ENCODE measurements around the gene CELSR3. TPM values are rescaled to one million over a fixed set of nuclear protein-coding genes. Genes with fewer than 3 reads are reported as not detected.

Gene CELSR3
- 1 to 10 TPM; 7.2 to 8.0 TPM for total RNA-seq

GRCh38 chr3:48662753-48663488 is at the start of gene CELSR3:
CELSR3 (minus strand) TSS chr3:48662886; CDS start chr3:48662634, 252 bp downstream.
- Mint-ChIP-seq H3K9me3 (no peaks in the 10 kb centered on the region), H3K4me3 (peak within 1 kb of the TSS; percentile 81), H3K27me3 (peaks cover 4% of the 10 kb centered on the region), H3K4me1 (peaks cover 23% of the 10 kb centered on the region), H3K27ac (peak within 1 kb of the TSS; percentile 78), H3K36me3 (ENCODE audit: low read depth) (peaks cover 6% of the 10 kb centered on the region)
- CTCF ChIA-PET = interaction anchor here (0.8 to 3.5 kb wide), 5 partner anchors 22 to 53 kb away, joined by 3 to 19 read pairs (median 4); partner anchors contain the start of genes NCKIPSD, SLC26A6 and UQCRC1
- peak; percentile 83 for DNase-seq
- POLR2A ChIA-PET = interaction anchor here (0.7 to 2.8 kb wide), 13 partner anchors 12 to 475 kb away, joined by 3 to 25 read pairs (median 3); partner anchors contain the start of genes CDC25A, IP6K2, PFKFB4 and QRICH1

GRCh38 chr3:48711727-48712126 is 49.0 kb upstream of the CELSR3 start:
- no peak for DNase-seq
- POLR2A ChIA-PET = interaction anchor here (1.2 kb wide), 1 partner anchor 19 kb away, joined by 3 read pairs; no protein-coding TSS in a partner anchor
- Mint-ChIP-seq H3K4me1 (peaks cover 49% of the 10 kb centered on the region), H3K36me3 (ENCODE audit: low read depth) (peaks cover 62% of the 10 kb centered on the region), H3K9me3 (no peaks in the 10 kb centered on the region), H3K27me3 (no peaks in the 10 kb centered on the region), H3K27ac (no peak overlapping the region), H3K4me3 (no peak overlapping the region)
- CTCF ChIA-PET = interaction anchor here (1.5 kb wide), 1 partner anchor 28 kb away, joined by 4 read pairs; no protein-coding TSS in a partner anchor

- H3K27me3 Mint-ChIP-seq = no peaks in the 10 kb centered on the region
- peaks cover 48% of the 10 kb centered on the region for H3K36me3 Mint-ChIP-seq (ENCODE audit: low read depth)
- peak overlapping the region; percentile 35 for H3K27ac Mint-ChIP-seq
Measured at GRCh38 chr3:48709051-48709461, 46.4 kb upstream of the CELSR3 start.

GRCh38 chr3:48708481-48708889 is 45.8 kb upstream of the CELSR3 start:
- no peak for DNase-seq
- CTCF ChIA-PET = interaction anchor here (1.1 kb wide), 1 partner anchor 31 kb away, joined by 4 read pairs; no protein-coding TSS in a partner anchor
- no peak overlapping the region for H3K4me3 Mint-ChIP-seq
- peaks cover 24% of the 10 kb centered on the region for H3K4me1 Mint-ChIP-seq
- H3K27ac Mint-ChIP-seq = no peak overlapping the region
- H3K36me3 Mint-ChIP-seq (ENCODE audit: low read depth) = peaks cover 48% of the 10 kb centered on the region
- no peaks in the 10 kb centered on the region for H3K9me3 Mint-ChIP-seq
- H3K27me3 Mint-ChIP-seq = no peaks in the 10 kb centered on the region
- POLR2A ChIA-PET = interaction anchor here (1.3 kb wide), 1 partner anchor 9 kb away, joined by 5 read pairs; the partner anchor contains the start of gene IP6K2

More at GRCh38 chr3:48709051-48709461, 46.4 kb upstream of the CELSR3 start:
- POLR2A ChIA-PET = no interaction called here
- Mint-ChIP-seq H3K9me3 (no peaks in the 10 kb centered on the region), H3K4me3 (no peak overlapping the region), H3K4me1 (peaks cover 27% of the 10 kb centered on the region)
- CTCF ChIA-PET = interaction anchor here (1.1 kb wide), 1 partner anchor 31 kb away, joined by 4 read pairs; no protein-coding TSS in a partner anchor
- DNase-seq = no peak

DNA sequence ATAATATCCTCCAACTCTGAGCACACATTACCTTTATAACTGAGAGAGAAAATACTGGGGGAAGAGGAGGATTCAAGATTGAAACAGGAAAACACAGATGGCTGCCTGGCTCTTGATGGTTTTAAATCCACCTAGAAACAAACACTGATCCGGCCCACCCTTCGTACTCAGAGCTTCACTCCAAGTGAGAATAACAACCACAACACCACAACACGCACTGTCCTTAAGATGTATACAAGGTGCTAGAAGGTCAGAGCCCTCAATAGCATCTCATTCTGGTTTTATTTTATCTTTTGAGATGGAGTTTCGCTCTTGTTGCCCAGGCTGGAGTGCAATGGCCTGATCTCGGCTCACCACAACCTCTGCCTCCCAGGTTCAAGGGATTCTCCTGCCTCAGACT is 44.5 kb upstream of the CELSR3 start:
- H3K4me3 Mint-ChIP-seq = no peak overlapping the region
- H3K9me3 Mint-ChIP-seq = no peaks in the 10 kb centered on the region
- POLR2A ChIA-PET = interaction anchor here (1.4 kb wide), 1 partner anchor 10 kb away, joined by 3 read pairs; no protein-coding TSS in a partner anchor
- H3K27me3 Mint-ChIP-seq = no peaks in the 10 kb centered on the region
- no peak for DNase-seq
- no peak overlapping the region for H3K27ac Mint-ChIP-seq
- CTCF ChIA-PET = interaction anchor here (1.2 to 2.5 kb wide), 3 partner anchors 21 to 32 kb away, joined by 3 to 11 read pairs (median 3); partner anchors contain the start of gene NCKIPSD
- H3K36me3 Mint-ChIP-seq (ENCODE audit: low read depth) = peaks cover 51% of the 10 kb centered on the region
- peaks cover 27% of the 10 kb centered on the region for H3K4me1 Mint-ChIP-seq

DNA sequence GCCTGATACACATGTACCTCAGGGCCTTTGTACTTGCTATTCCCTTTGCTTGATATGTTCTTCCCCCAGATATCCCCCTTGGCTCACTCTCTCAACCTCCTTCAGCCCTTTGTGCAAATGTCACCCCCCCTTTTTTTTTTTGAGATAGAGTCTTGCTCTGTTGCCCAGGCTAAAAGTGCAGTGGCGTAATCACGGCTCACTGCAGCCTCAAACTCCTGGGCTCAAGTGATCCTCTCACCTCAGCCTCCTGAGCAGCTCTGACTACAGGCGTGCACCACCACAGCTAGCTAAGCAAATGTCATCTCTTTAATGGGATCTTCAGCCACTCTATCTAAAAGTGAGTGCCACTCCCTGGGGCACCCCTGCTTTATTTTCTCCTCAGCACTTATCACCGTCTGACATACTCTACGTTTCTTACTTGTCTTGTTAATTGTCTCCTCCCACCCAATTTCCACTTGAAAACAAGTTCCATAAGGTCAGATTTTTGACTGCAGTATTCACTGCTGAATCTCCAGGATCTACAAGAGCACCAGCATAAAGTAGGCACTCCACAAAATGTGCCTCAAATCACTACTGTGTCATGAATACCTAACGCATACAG is 39.7 kb upstream of the CELSR3 start:
- H3K27ac Mint-ChIP-seq = no peak overlapping the region
- ChIA-PET CTCF (no interaction called here), POLR2A (no interaction called here)
- H3K36me3 Mint-ChIP-seq (ENCODE audit: low read depth) = peaks cover 39% of the 10 kb centered on the region
- no peaks in the 10 kb centered on the region for H3K9me3 Mint-ChIP-seq
- no peak for DNase-seq
- peaks cover 7% of the 10 kb centered on the region for H3K4me1 Mint-ChIP-seq
- H3K27me3 Mint-ChIP-seq = no peaks in the 10 kb centered on the region
- no peak overlapping the region for H3K4me3 Mint-ChIP-seq

GRCh38 chr3:48700731-48701405 is 38.2 kb upstream of the CELSR3 start:
- Mint-ChIP-seq H3K27me3 (no peaks in the 10 kb centered on the region), H3K36me3 (ENCODE audit: low read depth) (peaks cover 35% of the 10 kb centered on the region), H3K27ac (no peak overlapping the region), H3K4me3 (no peak overlapping the region), H3K4me1 (peaks cover 11% of the 10 kb centered on the region), H3K9me3 (no peaks in the 10 kb centered on the region)
- no peak for DNase-seq
- ChIA-PET CTCF (no interaction called here), POLR2A (interaction anchor here (0.6 kb wide), 1 partner anchor 170 kb away, joined by 3 read pairs; no protein-coding TSS in a partner anchor)

DNA sequence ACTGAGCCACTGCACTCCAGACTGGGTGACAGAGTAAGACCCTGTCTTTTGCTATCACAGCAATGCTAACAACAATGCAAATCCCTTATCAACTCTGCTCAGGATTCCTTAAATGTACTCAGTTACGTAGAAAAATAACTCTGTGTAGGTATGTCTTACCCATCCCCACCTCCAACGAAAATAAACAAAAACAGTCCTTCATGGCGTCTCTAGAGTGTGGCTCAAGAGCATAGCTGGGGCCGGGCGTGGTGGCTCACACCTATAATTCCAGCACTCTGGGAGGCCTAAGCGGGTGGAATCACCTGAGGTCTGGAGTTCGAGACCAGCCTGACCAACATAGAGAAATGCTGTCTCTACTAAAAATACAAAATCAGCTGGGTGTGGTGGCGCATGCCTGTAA is 36.2 kb upstream of the CELSR3 start:
- POLR2A ChIA-PET = interaction anchor here (1.6 kb wide), 1 partner anchor 21 kb away, joined by 4 read pairs; no protein-coding TSS in a partner anchor
- peaks cover 11% of the 10 kb centered on the region for H3K4me1 Mint-ChIP-seq
- no peaks in the 10 kb centered on the region for H3K9me3 Mint-ChIP-seq
- DNase-seq = no peak
- H3K36me3 Mint-ChIP-seq (ENCODE audit: low read depth) = peaks cover 38% of the 10 kb centered on the region
- H3K27ac Mint-ChIP-seq = no peak overlapping the region
- no peaks in the 10 kb centered on the region for H3K27me3 Mint-ChIP-seq
- CTCF ChIA-PET = interaction anchor here (1.0 kb wide), 1 partner anchor 36 kb away, joined by 3 read pairs; the partner anchor contains the start of gene CELSR3
- no peak overlapping the region for H3K4me3 Mint-ChIP-seq

GRCh38 chr3:48697952-48698351 is 35.3 kb upstream of the CELSR3 start:
- POLR2A ChIA-PET = interaction anchor here (1.0 to 1.6 kb wide), 2 partner anchors 10 to 22 kb away, joined by 3 to 4 read pairs; no protein-coding TSS in a partner anchor
- CTCF ChIA-PET = interaction anchor here (1.0 to 1.4 kb wide), 2 partner anchors 17 to 35 kb away, joined by 3 read pairs; partner anchors contain the start of gene CELSR3
- no peak for DNase-seq
- Mint-ChIP-seq H3K36me3 (ENCODE audit: low read depth) (peaks cover 46% of the 10 kb centered on the region), H3K9me3 (no peaks in the 10 kb centered on the region), H3K27me3 (no peaks in the 10 kb centered on the region), H3K27ac (no peak overlapping the region), H3K4me3 (no peak overlapping the region), H3K4me1 (peaks cover 11% of the 10 kb centered on the region)

DNA sequence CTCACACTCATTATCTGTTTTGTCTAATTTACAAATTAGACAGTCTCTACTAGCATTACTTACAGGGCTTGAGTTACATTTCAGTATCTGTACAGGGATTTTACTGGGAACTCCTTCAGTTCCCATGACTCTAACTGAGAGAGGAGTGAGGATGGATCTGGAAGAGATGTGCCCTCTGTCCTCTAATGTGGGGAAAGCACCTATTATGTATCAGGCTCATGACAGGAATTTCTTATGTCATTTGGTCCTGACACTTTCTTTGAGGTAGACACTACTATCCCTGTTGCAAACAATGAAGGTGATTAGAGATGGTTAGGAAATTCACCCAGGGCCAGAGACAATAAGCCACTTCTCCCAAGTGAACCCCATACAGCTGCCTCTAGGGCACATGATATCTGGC is 33.9 kb upstream of the CELSR3 start:
- H3K9me3 Mint-ChIP-seq = no peaks in the 10 kb centered on the region
- H3K36me3 Mint-ChIP-seq (ENCODE audit: low read depth) = peaks cover 47% of the 10 kb centered on the region
- H3K4me1 Mint-ChIP-seq = peaks cover 3% of the 10 kb centered on the region
- ChIA-PET CTCF (interaction anchor here (1.1 to 2.1 kb wide), 2 partner anchors 10 to 43 kb away, joined by 3 to 10 read pairs; partner anchors contain the start of gene NCKIPSD), POLR2A (no interaction called here)
- peak overlapping the region; percentile 7 for H3K27ac Mint-ChIP-seq
- no peak overlapping the region for H3K4me3 Mint-ChIP-seq
- H3K27me3 Mint-ChIP-seq = no peaks in the 10 kb centered on the region
- DNase-seq = no peak

- Mint-ChIP-seq H3K27ac (no peak overlapping the region), H3K9me3 (no peaks in the 10 kb centered on the region), H3K36me3 (ENCODE audit: low read depth) (peaks cover 48% of the 10 kb centered on the region), H3K4me1 (peaks cover 3% of the 10 kb centered on the region), H3K27me3 (no peaks in the 10 kb centered on the region), H3K4me3 (no peak overlapping the region)
- no peak for DNase-seq
- POLR2A ChIA-PET = no interaction called here
- CTCF ChIA-PET = interaction anchor here (1.1 to 2.1 kb wide), 2 partner anchors 10 to 44 kb away, joined by 3 to 10 read pairs; partner anchors contain the start of gene NCKIPSD
Measured at GRCh38 chr3:48696156-48696555, 33.5 kb upstream of the CELSR3 start.

GRCh38 chr3:48695393-48695753 is 32.7 kb upstream of the CELSR3 start:
- peaks cover 3% of the 10 kb centered on the region for H3K4me1 Mint-ChIP-seq
- no peaks in the 10 kb centered on the region for H3K9me3 Mint-ChIP-seq
- H3K27ac Mint-ChIP-seq = no peak overlapping the region
- H3K36me3 Mint-ChIP-seq (ENCODE audit: low read depth) = peaks cover 52% of the 10 kb centered on the region
- no peaks in the 10 kb centered on the region for H3K27me3 Mint-ChIP-seq
- DNase-seq = no peak
- ChIA-PET CTCF (interaction anchor here (0.5 to 2.1 kb wide), 3 partner anchors 9 to 752 kb away, joined by 3 to 10 read pairs (median 4); partner anchors contain the start of gene NCKIPSD), POLR2A (no interaction called here)
- no peak overlapping the region for H3K4me3 Mint-ChIP-seq
